GM12874 (cell line): Measurements from ENCODE around the gene GTF3C5.

ENCODE experiments used
- CTCF ChIP-seq: IDR thresholded peaks from 2 replicates; pipeline ENCODE4 v1.5.1; 2011; ENCODE audit warnings: low read depth, mild to moderate bottlenecking, control low read depth, low read length, moderate library complexity; ENCODE audit not compliant: insufficient read depth

GTF3C5 gene

GRCh38 chr9:132986114-132986513, 44.7 kb upstream of the GTF3C5 start:
- TF ChIP-seq CTCF: no peak

- no peak for TF ChIP-seq CTCF
These were observed 43.9 kb upstream of the GTF3C5 start for GRCh38 chr9:132986640-132987620.

- TF ChIP-seq CTCF: no peak
These were observed 42.4 kb upstream of the GTF3C5 start for GRCh38 chr9:132988244-132989013.

- TF ChIP-seq CTCF: no peak
These were observed 41.8 kb upstream of the GTF3C5 start for GRCh38 chr9:132989014-132989310.

- TF ChIP-seq CTCF: no peak
These were observed 41.3 kb upstream of the GTF3C5 start for GRCh38 chr9:132989414-132989996.

GRCh38 chr9:132990781-132991180, 40.0 kb upstream of the GTF3C5 start:
- TF ChIP-seq CTCF: no peak
